Brain microvascular endothelial cell (primary cell): ENCODE results near the gene TENT5C.

Experiments used
- DNase-seq: peaks from one replicate; pipeline ENCODE4 v3.0.0-alpha.2; 2020
- H3K27ac ChIP-seq: fragments of 250-450 bp; sonication (Bioruptor Pico); 2 replicates; pipeline ENCODE4 v1.5.1; 2020; ENCODE audit warnings: mild to moderate bottlenecking, moderate library complexity
- H3K27me3 ChIP-seq: fragments of 250-450 bp; sonication (Bioruptor Pico); replicated peaks from 2 replicates; pipeline ENCODE4 v1.5.1; 2020; ENCODE audit warnings: mild to moderate bottlenecking
- H3K36me3 ChIP-seq: fragments of 250-450 bp; sonication (Bioruptor Pico); replicated peaks from 2 replicates; pipeline ENCODE4 v1.5.1; 2020; ENCODE audit warnings: mild to moderate bottlenecking
- H3K4me3 ChIP-seq: 2 replicates; pipeline ENCODE4 v1.5.1; 2011; ENCODE audit warnings: low read depth, mild to moderate bottlenecking, control low read depth, low read length, moderate library complexity
- CTCF ChIP-seq: IDR thresholded peaks from 2 replicates; pipeline ENCODE4 v1.5.1; 2011; ENCODE audit warnings: low read depth, mild to moderate bottlenecking, moderate library complexity, low read length, control low read depth, inconsistent platforms; ENCODE audit errors: missing control alignments
- in situ Hi-C: cut with HindIII; loops from 2 replicates; pipeline ENCODE4 v1.10.0; 2017; ENCODE audit warnings: low sequenced_read_pairs, low pct_ligation_motif_present

TENT5C gene

GRCh38 chr1:117670976-117671780 lies 65.3 kb downstream of the TENT5C start:
- TF ChIP-seq CTCF, result no peak
- Histone ChIP-seq H3K27ac (no peak overlapping the region), H3K4me3 (no peak overlapping the region), H3K36me3 (no peaks in the 10 kb centered on the region), H3K27me3 (no peaks in the 10 kb centered on the region)
- DNase-seq, result no peak
- in situ Hi-C loops, result no loop called here

- Histone ChIP-seq H3K4me3 (no peak overlapping the region), H3K27ac (no peak overlapping the region), H3K36me3 (no peaks in the 10 kb centered on the region), H3K27me3 (no peaks in the 10 kb centered on the region)
- peak; percentile 56 for DNase-seq
- peak; percentile 67 for TF ChIP-seq CTCF
- in situ Hi-C loops, result no loop called here
Observed at GRCh38 chr1:117671781-117672501, 66.1 kb downstream of the TENT5C start.

- no peak for TF ChIP-seq CTCF
- no peaks in the 10 kb centered on the region for H3K27me3 ChIP-seq
Observed at GRCh38 chr1:117672756-117673155, 66.9 kb downstream of the TENT5C start.

GRCh38 chr1:117673405-117673804 lies 67.6 kb downstream of the TENT5C start:
- Histone ChIP-seq H3K27ac (no peak overlapping the region), H3K27me3 (no peaks in the 10 kb centered on the region), H3K4me3 (no peak overlapping the region), H3K36me3 (no peaks in the 10 kb centered on the region)
- TF ChIP-seq CTCF, result no peak
- DNase-seq, result peak; percentile 65
- in situ Hi-C loops, result no loop called here

More at GRCh38 chr1:117672756-117673155, 66.9 kb downstream of the TENT5C start:
- Histone ChIP-seq H3K36me3 (no peaks in the 10 kb centered on the region), H3K27ac (no peak overlapping the region), H3K4me3 (no peak overlapping the region)
- DNase-seq, result no peak
- in situ Hi-C loops, result no loop called here

GRCh38 chr1:117674521-117675400 lies 68.9 kb downstream of the TENT5C start:
- in situ Hi-C loops, result no loop called here
- Histone ChIP-seq H3K27ac (no peak overlapping the region), H3K36me3 (no peaks in the 10 kb centered on the region), H3K27me3 (no peaks in the 10 kb centered on the region), H3K4me3 (no peak overlapping the region)
- DNase-seq, result no peak
- peak; percentile 51 for TF ChIP-seq CTCF
